Measurements from ENCODE around the gene COPS9.

GRCh38 chr2:240121190-240121589 is 14.9 kb downstream of the COPS9 start:
- TF ChIP-seq CTCF (IDR thresholded peaks at IDR 0.05) (no peak), POLR2A (IDR thresholded peaks at IDR 0.05) (no peak)

All from body of pancreas (tissue), 4 donors.